HCT116 (cell line): ENCODE data around the gene TOR1AIP2.

Experiments used
- CTCF ChIP-seq, 3 experiments: fragments of 200-600 bp in 1 of 3; sonication (generic) in 1 of 3; IDR thresholded peaks in 2 of 3; conservative IDR thresholded peaks in 1 of 3; 2 replicates each; pipeline ENCODE4 v1.5.1; 2012 to 2017; ENCODE audit warnings: low read depth in 2 of 3, low read length in 2 of 3, antibody characterized with exemption in 1 of 3, borderline replicate concordance in 1 of 3, control low read depth in 1 of 3, mild to moderate bottlenecking in 1 of 3, mixed read lengths in 1 of 3, mixed run types in 1 of 3, moderate library complexity in 1 of 3; ENCODE audit not compliant: insufficient read depth in 1 of 3
- EZH2 ChIP-seq: fragments of 200-600 bp; sonication (generic); IDR thresholded peaks from 2 replicates; pipeline ENCODE4 v1.6.1; 2017; ENCODE audit warnings: antibody characterized with exemption, mixed run types
- FOSL1 ChIP-seq: IDR thresholded peaks from 2 replicates; pipeline ENCODE4 v1.6.1; 2012; ENCODE audit warnings: low read depth
- MAX ChIP-seq: IDR thresholded peaks from 2 replicates; pipeline ENCODE4 v1.6.1; 2012
- ZFX ChIP-seq: fragments of 450-650 bp; IDR thresholded peaks from 2 replicates; pipeline ENCODE4 v1.6.1; 2017

- TF ChIP-seq CTCF (IDR thresholded peaks at IDR 0.05 in 2 of 3, conservative IDR thresholded peaks at IDR 0.05 in 1 of 3; ENCODE audit: borderline replicate concordance in 1 of 3, insufficient read depth in 1 of 3, low read depth in 2 of 3, low read length in 2 of 3) (no peak), EZH2 (no peak), FOSL1 (no peak), MAX (no peak), ZFX (no peak)
These were observed 52.4 kb downstream of the TOR1AIP2 start for GRCh38 chr1:179825206-179825605.
